ENCODE data around the gene MARF1. TPM values are rescaled to one million over a fixed set of nuclear protein-coding genes. Genes with fewer than 3 reads are reported as not detected.

The MARF1 gene
- total and polyA plus RNA-seq, 9 of the 15 experiments (the other 6 are each of a cell fraction or from before 2014, with no cell fraction given), result 4.7 to 33.2 (median 11.7) TPM

DNA sequence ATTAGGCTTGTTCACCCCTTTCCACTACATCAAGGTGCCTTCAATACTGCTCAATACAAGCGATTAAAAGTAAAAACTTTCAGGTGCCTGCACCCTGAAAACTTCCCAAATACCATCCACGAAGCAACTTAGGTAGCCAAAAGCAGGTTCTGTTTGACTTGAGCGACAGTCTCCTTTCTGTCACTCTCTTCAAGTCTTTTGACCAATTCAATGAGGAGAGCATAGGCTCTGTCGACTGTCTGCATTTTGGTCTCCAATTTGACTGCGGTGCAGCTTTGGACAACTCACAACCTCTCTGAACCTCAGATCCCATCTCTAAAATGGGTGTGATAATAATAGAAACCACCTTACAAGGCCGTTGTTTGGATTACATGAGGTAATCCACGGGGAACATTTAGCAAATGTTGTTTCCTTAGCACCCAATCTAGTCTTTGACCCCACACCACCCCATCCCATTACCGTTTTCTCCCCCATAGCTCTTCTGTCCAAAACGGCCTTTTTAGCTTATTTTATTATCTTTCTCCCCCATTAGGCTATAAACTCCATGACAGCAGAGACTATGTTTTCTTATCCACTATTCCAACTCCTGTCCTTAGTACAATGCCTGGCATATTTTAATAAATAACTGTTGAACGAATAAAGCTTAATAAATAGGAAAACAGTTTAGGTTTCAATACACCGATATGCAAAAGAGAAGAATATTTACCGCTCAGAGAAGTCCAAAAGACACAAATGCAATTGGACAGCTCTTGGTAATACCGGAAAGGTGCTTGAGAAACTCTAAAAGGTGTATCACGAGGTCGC, 999 bp downstream of the MARF1 start (continued):
- no peak; the same call in 1 of the 2 replicates for TF ChIP-seq ZNF175 (CRISPR knock-in tag; IDR thresholded peaks at IDR 0.05; ENCODE audit: low read depth)
- TF ChIP-seq ZC3H11A (IDR thresholded peaks at IDR 0.05; ENCODE audit: low read depth, low read length), result no peak
- TF ChIP-seq, protein P1, sequence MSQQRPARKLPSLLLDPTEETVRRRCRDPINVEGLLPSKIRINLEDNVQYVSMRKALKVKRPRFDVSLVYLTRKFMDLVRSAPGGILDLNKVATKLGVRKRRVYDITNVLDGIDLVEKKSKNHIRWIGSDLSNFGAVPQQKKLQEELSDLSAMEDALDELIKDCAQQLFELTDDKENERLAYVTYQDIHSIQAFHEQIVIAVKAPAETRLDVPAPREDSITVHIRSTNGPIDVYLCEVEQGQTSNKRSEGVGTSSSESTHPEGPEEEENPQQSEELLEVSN (IDR thresholded peaks at IDR 0.05; ENCODE audit: borderline replicate concordance in 1 of 2, extremely low read depth in 1 of 2, insufficient read depth in 1 of 2, insufficient read length in 1 of 2, low read depth in 1 of 2, low read length in 1 of 2, poor library complexity in 1 of 2, severe bottlenecking in 1 of 2), result no peak
- TF ChIP-seq, protein P2, sequence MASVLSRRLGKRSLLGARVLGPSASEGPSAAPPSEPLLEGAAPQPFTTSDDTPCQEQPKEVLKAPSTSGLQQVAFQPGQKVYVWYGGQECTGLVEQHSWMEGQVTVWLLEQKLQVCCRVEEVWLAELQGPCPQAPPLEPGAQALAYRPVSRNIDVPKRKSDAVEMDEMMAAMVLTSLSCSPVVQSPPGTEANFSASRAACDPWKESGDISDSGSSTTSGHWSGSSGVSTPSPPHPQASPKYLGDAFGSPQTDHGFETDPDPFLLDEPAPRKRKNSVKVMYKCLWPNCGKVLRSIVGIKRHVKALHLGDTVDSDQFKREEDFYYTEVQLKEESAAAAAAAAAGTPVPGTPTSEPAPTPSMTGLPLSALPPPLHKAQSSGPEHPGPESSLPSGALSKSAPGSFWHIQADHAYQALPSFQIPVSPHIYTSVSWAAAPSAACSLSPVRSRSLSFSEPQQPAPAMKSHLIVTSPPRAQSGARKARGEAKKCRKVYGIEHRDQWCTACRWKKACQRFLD (CRISPR knock-in tag; IDR thresholded peaks at IDR 0.05), result no peak
- TF ChIP-seq RBM17 (IDR thresholded peaks at IDR 0.05; ENCODE audit: borderline replicate concordance, low read depth, low read length), result no peak
- TF ChIP-seq ZBTB1 (CRISPR knock-in tag; IDR thresholded peaks at IDR 0.05; ENCODE audit: borderline replicate concordance, low read depth), result no peak
- no peak for TF ChIP-seq ZNF444 (CRISPR knock-in tag; IDR thresholded peaks at IDR 0.05)
- TF ChIP-seq NFXL1 (CRISPR knock-in tag; IDR thresholded peaks at IDR 0.05), result no peak
- TF ChIP-seq RBM14 (IDR thresholded peaks at IDR 0.05; ENCODE audit: borderline replicate concordance, insufficient read depth, low read depth, low read length), result no peak
- TF ChIP-seq CBX8 (IDR thresholded peaks at IDR 0.05; ENCODE audit: borderline replicate concordance, extremely low read depth, low read depth, low read length, poor library complexity, severe bottlenecking), result no peak
